NB4 (cell line): ENCODE data around the gene SPDYE2.
A peak's percentile ranks its signal among the peaks of the same experiment; 100 is the strongest.
"Not testable (repeated sequence)": the region's sequence is repeated elsewhere in the genome, so short reads cannot be mapped to it uniquely, and the experiment has no call there.

Source experiments
- DNase-seq: peaks from one replicate; pipeline ENCODE4 v3.0.0; 2010; ENCODE audit warnings: low read depth
- H3K4me3 ChIP-seq: one replicate; pipeline ENCODE4 v1.5.1; 2011; ENCODE audit warnings: mild to moderate bottlenecking, low read depth, low read length, moderate library complexity

Gene SPDYE2, protein sequence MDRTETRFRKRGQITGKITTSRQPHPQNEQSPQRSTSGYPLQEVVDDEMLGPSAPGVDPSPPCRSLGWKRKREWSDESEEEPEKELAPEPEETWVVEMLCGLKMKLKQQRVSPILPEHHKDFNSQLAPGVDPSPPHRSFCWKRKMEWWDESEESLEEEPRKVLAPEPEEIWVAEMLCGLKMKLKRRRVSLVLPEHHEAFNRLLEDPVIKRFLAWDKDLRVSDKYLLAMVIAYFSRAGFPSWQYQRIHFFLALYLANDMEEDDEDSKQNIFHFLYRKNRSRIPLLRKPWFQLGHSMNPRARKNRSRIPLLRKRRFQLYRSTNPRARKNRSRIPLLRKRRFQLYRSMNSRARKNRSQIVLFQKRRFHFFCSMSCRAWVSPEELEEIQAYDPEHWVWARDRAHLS

DNA sequence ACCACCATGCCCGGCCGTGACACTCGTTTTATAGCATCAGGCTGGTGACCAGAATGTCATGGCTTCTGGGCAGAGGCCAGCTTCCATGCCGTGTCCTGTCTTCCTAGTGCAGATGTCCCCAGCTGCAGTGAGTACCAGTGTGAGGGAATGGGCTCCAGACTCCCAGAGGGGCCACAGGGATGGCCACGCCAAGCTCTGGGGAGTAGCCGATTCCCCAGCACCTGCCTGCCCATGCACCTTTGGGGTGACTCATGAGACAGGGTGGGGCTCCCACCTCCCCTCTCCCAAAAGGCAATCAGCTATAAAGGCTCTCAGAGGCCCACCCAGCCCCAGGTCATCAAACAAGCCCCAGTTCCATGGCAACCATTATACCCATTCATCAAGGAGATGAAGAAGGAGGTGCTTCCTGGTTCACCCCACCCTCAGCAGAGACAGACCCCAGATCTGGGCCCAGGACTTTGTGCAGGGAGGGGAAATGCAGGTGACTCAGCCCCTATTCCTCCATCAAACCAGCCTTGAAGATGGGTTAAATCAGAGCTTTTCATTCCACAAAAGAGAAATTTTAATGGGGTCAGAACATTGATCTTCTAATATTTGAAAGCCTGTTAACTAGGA, at the start of gene SPDYE2:
Gene SPDYE2, plus strand, starts transcription at position 419 of the 615 bp plus-strand sequence. CDS start 2,030 bp downstream, outside the sequence.
- not testable (repeated sequence) for DNase-seq, H3K4me3 ChIP-seq

DNA sequence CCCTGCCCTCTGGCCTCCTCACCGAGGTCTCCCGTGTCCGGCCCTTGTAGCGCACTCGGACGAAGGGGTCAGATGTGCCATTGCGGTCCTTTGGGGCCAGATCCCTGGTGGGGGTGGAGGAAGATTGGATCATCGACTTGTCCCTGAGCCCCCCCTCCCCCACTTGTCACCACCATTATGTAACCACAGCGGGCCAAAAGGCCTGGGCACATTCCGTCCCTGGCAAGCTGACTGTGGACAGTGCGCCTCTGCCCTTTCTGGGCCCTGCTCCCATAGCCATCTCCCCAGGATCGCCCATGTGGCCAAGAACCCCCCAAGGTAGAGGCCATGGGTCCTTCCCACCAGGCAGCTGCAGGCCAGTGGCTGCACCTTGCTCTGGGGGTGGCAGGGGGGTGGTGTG, 47.9 kb upstream of the SPDYE2 start:
- not testable (repeated sequence) for DNase-seq, H3K4me3 ChIP-seq

DNA sequence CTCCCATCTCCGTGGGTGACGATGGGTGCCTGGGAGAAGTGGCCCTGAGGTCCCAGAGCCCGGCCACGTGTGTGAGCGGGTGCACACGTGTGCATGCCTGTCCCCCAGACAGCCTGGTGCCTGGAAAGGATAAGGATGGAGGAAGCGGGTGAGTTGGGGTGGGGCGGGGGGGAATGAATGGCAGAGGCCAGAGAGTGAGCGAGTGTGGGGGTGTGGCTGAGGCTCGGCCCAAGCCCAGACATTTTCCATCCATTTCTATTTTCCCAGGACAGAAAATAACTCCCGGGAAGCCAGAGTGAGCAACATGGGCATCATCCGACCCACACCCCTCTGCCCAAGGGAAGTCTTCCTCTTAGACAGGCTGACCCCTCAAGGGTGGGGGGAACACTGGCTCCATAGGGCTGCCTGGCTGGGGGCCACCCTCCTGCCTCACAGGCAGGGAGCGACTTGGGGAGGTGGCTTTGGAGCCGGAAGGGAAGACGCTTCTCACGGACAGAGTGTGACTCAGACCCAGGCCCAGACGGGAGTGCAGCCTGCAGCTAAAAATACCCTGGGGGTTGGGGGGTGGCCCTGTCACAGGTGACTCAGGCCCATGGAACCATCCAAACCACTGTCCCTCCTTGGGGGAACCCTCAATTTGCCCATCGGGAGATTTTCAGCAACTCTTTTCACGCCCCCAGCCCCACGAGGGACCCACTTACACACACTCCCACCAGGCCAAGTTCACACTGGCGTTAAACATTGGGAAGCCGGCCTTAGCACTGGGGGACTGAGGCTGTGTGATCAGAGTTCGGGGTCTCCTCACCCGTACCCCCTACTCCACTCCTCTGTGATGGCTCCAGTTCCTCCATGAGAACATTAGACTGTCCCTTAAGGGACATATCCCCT, 45.5 kb upstream of the SPDYE2 start:
- not testable (repeated sequence) for DNase-seq, H3K4me3 ChIP-seq

DNA sequence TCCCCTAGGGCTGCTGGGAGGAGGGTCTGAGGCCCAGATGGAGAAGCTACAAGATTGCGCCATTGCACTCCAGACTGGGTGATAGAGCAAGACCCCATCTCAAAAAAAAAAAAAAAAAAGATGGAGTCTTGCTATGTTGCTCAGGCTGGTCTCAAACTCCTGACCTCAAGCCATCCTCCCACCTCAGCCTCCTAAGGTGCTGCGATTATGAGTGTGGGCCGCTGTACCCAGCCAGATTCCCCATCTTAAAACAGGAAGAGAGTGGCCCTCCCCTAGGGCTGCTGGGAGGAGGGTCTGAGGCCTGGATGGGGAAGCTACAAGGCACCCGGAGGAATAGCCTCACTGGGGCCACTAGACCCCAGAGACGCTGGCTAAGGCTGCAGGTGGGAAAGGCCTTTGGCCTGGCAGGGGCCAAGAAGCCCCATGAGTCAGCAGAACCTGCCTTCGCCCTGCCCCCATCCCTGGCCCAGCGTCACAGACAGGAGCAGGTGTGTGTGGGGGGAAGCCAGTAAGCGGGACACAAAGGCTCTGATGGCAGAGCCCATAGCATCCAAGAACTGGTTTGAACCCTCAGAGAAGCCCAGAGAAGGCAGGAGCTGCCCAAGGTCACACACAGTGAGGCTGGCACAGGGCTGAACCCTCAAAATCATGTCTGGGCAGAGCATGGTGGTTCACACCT, 43.5 kb upstream of the SPDYE2 start:
- not testable (repeated sequence) for DNase-seq, H3K4me3 ChIP-seq

- DNase-seq, H3K4me3 ChIP-seq: not testable (repeated sequence)
These were observed 40.5 kb upstream of the SPDYE2 start for GRCh38 chr7:102510575-102510974.

DNA sequence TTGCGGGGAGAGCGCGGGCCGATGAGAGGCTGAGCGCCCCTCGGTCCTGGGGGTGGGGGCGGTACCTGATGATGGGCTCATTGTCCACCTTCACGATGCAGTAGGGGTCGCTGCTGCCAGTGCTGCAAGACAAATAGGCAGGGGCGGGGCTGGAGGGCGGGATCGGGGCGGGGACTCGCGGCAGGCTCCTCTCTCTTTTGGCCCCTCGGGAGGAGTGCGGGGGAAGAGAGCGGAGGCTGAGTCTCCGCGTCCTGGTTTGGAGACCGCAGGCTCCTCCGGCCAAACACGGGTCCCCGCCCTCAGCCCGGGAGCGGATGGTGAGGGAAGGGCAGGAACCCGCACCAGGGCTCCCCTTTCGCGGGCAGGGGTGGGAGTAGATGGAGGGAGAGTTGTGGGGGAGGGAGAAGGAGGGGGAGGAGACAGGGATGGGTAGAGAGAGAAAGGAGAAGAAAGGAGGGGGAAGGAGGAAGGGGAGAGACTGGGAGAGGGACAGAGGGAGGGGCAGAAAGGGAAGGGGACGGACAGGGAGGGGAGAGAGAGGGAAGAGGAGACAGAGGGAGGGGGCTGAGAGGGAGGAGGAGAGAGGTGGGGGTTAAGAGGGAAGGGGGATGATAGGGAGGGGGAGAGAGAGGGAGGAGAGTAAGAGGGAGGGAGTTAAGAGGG, 39.0 kb upstream of the SPDYE2 start:
- H3K4me3 ChIP-seq, DNase-seq: not testable (repeated sequence)

DNA sequence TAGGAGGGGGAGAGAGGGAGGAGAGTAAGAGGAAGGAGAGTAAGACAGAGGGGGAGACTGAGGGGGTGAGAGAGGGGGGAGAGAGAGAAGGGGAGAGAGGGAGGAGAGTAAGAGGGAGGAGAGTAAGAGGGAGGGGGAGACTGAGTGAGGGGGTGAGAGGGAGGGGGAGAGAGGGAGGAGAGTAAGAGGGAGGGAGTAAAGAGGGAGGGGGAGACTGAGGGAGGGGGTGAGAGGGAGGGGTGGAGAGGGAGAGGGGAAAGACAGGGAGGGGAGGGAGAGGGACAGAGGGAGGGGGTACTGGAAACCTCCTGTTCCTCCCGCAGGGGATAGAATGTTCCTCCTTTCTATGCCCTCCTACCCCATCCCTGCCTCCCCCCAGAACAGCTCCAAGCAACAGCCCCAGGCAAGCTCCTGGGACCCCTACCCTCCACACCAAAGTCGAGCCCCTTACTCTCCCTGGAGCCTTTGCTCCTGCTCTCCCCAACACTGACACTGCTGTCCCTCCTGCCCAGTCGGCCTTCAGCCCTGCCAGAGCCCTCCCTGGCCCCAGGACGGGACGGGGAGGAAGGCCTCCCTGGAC, 38.3 kb upstream of the SPDYE2 start:
- H3K4me3 ChIP-seq: not testable (repeated sequence)

DNA sequence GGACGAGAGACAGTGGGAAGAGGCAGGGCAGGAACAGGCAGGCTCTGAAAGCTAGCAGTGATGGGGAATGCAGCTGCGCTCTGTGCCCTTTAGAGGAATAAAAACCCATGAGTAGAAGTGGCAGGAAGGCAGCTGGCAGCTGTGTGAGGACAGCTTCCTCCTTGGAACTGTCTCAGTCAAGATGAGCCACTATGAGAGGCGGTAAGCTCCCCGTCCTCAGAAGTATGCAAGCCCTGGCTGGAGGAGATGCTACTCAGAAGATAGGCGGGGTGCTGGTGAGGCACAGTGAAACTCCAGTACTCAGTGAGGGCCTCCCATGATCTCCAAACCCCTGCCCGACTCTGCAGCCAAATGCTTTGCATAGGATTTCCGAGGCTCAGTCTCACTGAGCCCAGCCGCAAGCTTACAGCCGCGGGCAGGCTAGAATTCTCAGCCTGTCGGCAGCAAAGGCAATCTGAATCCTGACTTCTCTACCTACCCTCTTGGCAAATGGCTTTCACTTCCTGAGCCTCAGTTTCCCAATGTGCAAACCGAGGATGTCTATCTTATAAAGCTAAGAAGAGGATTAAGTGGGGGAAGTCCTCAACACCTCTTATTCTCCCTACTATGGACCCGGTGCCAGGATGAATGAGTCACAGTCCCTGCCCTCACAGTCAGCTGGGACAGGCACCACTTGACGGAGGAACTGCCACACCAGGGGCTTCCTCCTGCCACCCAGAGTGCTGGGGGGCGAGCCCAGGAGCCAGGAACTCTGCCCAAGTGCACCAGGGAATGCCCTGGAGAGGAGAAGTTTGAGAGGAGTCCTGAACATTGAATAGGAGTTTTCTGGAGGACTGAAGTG, 35.9 kb upstream of the SPDYE2 start:
- not testable (repeated sequence) for DNase-seq, H3K4me3 ChIP-seq

More for the DNA sequence above, 38.3 kb upstream of the SPDYE2 start:
- peak; percentile 82 for DNase-seq

DNA sequence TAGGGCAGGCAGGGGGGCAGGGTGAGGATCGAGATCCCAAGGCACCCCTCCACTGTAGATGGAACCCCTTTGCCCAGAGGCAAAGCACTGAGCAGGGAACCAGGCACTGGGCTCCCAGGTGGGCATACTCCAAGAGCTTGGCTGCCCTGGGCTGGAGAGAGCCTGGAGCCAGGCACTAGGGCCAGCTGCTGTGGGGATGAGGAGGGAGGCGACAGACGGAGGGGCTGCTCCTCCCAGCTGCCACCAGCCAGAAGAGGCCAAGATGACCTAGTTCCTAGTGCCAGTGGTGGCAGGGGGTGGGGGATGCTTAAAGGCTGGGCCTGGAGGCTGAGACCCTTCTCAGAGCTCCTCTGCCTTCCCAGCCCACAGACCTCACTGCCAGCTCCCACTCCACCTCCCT, 35.1 kb upstream of the SPDYE2 start:
- DNase-seq, H3K4me3 ChIP-seq: not testable (repeated sequence)

- DNase-seq, H3K4me3 ChIP-seq: not testable (repeated sequence)
These were observed 34.1 kb upstream of the SPDYE2 start for GRCh38 chr7:102516951-102517350.

DNA sequence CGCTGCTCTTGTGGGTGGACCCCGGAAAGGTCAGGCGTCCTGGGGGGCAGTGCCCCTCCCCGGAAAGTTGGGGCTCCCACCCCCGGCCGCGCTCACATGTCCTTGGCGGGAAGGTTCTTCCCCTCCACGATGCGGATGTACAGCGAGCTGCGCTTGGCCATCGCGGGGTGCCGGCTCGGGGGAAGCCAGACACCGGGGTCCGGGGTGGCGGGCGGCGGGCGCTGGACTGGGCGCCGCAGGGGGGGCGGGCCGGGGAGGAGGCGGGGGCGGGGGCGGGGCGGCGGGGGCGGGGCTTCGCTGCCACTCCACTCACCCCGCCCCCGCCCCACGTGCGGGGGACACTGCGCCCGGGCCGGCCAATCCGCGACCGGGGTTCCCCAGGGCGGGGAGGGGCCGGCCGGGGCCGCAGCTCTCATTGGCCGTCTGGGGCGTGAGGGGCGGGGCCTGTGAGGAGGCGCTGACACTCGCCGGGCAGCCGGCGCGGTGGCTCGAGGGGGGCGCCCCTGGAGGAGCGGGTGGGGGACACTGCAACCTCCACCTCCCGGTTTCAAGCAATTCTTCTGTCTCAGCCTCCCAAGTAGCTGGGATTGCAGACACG, 33.4 kb upstream of the SPDYE2 start, which contains the start of gene RASA4B:
Gene RASA4B, minus strand, starts transcription at position 228 of the 598 bp plus-strand sequence. Its CDS starts 67 bp downstream, at position 161.
- peak; percentile 2 for DNase-seq
- H3K4me3 ChIP-seq: not testable (repeated sequence)

- H3K4me3 ChIP-seq, DNase-seq: not testable (repeated sequence)
These were observed 30.2 kb upstream of the SPDYE2 start for GRCh38 chr7:102520797-102521196.

GRCh38 chr7:102524803-102525202, 26.2 kb upstream of the SPDYE2 start:
- not testable (repeated sequence) for H3K4me3 ChIP-seq, DNase-seq

DNA sequence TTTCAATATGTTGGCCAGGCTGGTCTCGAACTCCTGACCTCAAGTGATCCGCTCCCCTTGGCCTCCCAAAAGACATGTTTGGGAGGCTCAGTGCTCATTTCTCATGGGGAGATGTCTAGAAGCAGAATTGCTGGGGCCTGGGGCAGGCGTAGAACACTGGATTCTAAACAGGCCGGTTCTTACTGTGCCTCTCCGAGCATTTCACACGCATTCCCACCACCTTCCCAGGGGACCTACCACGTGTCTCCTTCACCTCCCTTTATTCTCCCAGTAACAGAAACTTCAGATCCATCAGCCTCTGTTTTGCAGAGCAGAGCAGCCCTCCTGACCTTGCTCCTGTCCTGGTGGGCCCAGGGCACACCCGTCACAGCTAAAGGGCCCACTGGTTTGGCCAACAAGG, 23.8 kb upstream of the SPDYE2 start:
- not testable (repeated sequence) for DNase-seq, H3K4me3 ChIP-seq

DNA sequence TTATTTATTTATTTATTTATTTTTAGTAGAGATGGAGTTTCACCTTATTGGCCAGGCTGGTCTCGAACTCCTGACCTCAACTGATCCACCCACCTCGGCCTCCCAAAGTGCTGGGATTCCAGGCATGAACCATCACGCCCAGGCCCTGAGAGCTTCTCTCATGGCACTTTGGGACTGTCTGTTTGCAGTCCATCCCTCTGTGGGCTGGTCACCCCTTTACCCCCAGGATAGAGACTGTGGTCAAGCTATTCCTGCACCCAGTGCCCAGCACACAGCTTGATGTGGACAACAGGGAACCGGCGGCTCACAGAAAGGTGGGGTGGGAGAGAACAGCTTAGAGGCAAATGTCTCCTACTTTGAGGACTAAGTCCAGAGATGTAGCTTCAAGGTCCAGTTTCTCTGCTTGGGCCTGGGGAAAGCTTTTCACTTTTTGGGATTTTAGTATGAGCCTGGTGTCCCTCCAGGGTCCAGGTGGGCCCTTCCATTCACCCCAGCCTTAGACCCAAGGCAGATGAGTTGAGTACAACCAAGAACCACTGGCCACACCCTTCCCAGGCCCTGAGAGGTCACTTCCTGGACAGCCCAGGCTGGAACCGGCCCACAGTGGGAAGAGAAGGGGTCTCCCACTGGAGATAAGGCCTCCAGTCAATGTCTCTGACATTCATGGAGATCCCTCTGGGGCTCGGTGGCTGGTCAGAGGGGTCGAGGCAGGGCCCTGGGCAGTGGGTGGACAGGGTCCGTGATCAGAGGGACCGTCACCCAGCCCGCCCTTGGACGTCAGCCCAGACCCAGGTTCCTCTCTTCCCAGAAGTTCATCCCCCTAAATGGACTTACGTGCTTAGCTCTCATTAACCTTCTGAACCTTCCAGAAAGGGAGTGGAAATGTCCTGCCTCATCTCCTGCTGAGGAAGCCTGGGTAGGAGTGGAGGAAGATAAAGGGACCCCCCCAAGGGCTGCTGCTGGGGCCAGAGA, 22.9 kb upstream of the SPDYE2 start:
- not testable (repeated sequence) for H3K4me3 ChIP-seq, DNase-seq

DNA sequence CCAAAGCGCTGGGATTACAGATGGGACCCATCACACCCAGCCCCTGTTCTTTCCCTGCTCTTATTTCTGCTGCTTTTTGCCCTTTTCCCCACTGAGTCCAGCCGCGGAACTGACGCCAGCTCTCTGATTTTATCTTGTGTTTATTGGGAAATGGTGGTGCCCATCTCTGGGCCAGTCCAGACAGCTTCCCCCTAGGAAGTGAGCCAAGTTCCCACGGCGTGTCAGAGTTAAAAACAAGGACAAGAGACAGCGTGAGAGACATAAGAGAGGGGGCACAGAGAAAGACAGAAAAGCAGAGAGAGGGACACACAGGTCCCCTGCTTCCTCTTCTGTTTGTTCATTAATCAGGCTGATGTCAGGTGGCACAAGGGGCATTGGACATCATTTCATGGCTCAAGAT, 19.4 kb upstream of the SPDYE2 start:
- DNase-seq: not testable (repeated sequence)

More for the DNA sequence above, 19.4 kb upstream of the SPDYE2 start:
- not testable (repeated sequence) for H3K4me3 ChIP-seq
